WTC11 (cell line): ENCODE data around the gene RPS6KC1. TPM values are rescaled to one million over a fixed set of nuclear protein-coding genes. Genes with fewer than 3 reads are reported as not detected.

Experiments
- ATAC-seq: fragments of 200-7000 bp; cut with Tn5 transposase; 2 replicates; pipeline ENCODE4 v1.10.0; 2021; ENCODE audit warnings: mild to moderate bottlenecking, moderate library complexity
- CTCF ChIA-PET: fragments of 300-600 bp; sonication (Branson Sonifier 250); formaldehyde crosslinking; loops from one replicate; lab custom pipeline; 2021; ENCODE audit warnings: antibody characterized with exemption; lab: Charles Lee
- POLR2A ChIA-PET: fragments of 350-600 bp; sonication (Branson Sonifier 250); formaldehyde crosslinking; loops from one replicate; lab custom pipeline; 2021; ENCODE audit warnings: antibody characterized with exemption; lab: Charles Lee
- DNase-seq: peaks from one replicate; pipeline ENCODE4 v3.0.0; 2021; ENCODE audit warnings: low spot score
- H3K27ac Mint-ChIP-seq: 2 replicates; pipeline ENCODE4 v1.8.0; 2021; ENCODE audit warnings: mixed read lengths
- H3K27me3 Mint-ChIP-seq: 2 replicates; pipeline ENCODE4 v1.8.0; 2021; ENCODE audit warnings: low read depth, mild to moderate bottlenecking, moderate library complexity, mixed read lengths
- H3K36me3 Mint-ChIP-seq: 2 replicates; pipeline ENCODE4 v1.8.0; 2021; ENCODE audit warnings: mixed read lengths
- H3K4me1 Mint-ChIP-seq: 2 replicates; pipeline ENCODE4 v1.8.0; 2022; ENCODE audit warnings: mixed read lengths
- H3K4me3 Mint-ChIP-seq: 2 replicates; pipeline ENCODE4 v1.8.0; 2021; ENCODE audit warnings: mild to moderate bottlenecking, moderate library complexity, mixed read lengths
- H3K9me3 Mint-ChIP-seq: 2 replicates; pipeline ENCODE4 v1.8.0; 2021; ENCODE audit warnings: mixed read lengths
- ATF1 ChIP-seq: sonication (generic); formaldehyde crosslinking; IDR thresholded peaks from 2 replicates; pipeline ENCODE4 v1.8.1; 2023; ENCODE audit warnings: mild to moderate bottlenecking, moderate library complexity, missing genetic modification reagents
- GABPB1 ChIP-seq: sonication (generic); formaldehyde crosslinking; IDR thresholded peaks from 2 replicates; pipeline ENCODE4 v1.8.1; 2023; ENCODE audit warnings: mild to moderate bottlenecking, missing genetic modification reagents
- GTF2I ChIP-seq: fragments of 250-450 bp; sonication (Bioruptor Pico); conservative IDR thresholded peaks from 2 replicates; pipeline ENCODE4 v1.4.0; 2021; ENCODE audit warnings: mild to moderate bottlenecking
- HMGA2 ChIP-seq: fragments of 250-450 bp; sonication (Bioruptor Pico); IDR thresholded peaks from 2 replicates; pipeline ENCODE4 v1.4.0; 2021; ENCODE audit warnings: mild to moderate bottlenecking, moderate library complexity
- IRF2 ChIP-seq: sonication (generic); formaldehyde crosslinking; IDR thresholded peaks from 2 replicates; pipeline ENCODE4 v1.8.0; 2022; ENCODE audit warnings: low read depth, missing genetic modification reagents, borderline replicate concordance
- NR1H2 ChIP-seq: sonication (generic); formaldehyde crosslinking; IDR thresholded peaks from 2 replicates; pipeline ENCODE4 v1.9.0; 2021; ENCODE audit warnings: mild to moderate bottlenecking, moderate library complexity, missing genetic modification reagents
- PRRX2 ChIP-seq: fragments of 250-450 bp; sonication (Bioruptor Pico); IDR thresholded peaks from 2 replicates; pipeline ENCODE4 v1.8.0; 2021; ENCODE audit warnings: mild to moderate bottlenecking
- SMAD3 ChIP-seq: sonication (generic); formaldehyde crosslinking; IDR thresholded peaks from 2 replicates; pipeline ENCODE4 v1.8.0; 2022; ENCODE audit warnings: missing genetic modification reagents, mild to moderate bottlenecking, borderline replicate concordance
- SOX15 ChIP-seq: fragments of 250-450 bp; sonication (Bioruptor Pico); IDR thresholded peaks from 2 replicates; pipeline ENCODE4 v1.9.0; 2021; ENCODE audit warnings: mild to moderate bottlenecking
- TP53 ChIP-seq: sonication (generic); formaldehyde crosslinking; IDR thresholded peaks from 2 replicates; pipeline ENCODE4 v1.8.1; 2023; ENCODE audit warnings: mild to moderate bottlenecking, missing genetic modification reagents
- ZNF121 ChIP-seq: sonication (generic); formaldehyde crosslinking; IDR thresholded peaks from 2 replicates; pipeline ENCODE4 v1.8.0; 2023; ENCODE audit warnings: missing genetic modification reagents
- ZNF232 ChIP-seq: sonication (generic); formaldehyde crosslinking; IDR thresholded peaks from 2 replicates; pipeline ENCODE4 v1.8.0; 2022; ENCODE audit warnings: mild to moderate bottlenecking, missing genetic modification reagents
- ZNF263 ChIP-seq: sonication (generic); formaldehyde crosslinking; IDR thresholded peaks from 2 replicates; pipeline ENCODE4 v1.8.1; 2022; ENCODE audit warnings: low read depth, mild to moderate bottlenecking, moderate library complexity, missing genetic modification reagents
- ZNF317 ChIP-seq: sonication (generic); formaldehyde crosslinking; IDR thresholded peaks from 2 replicates; pipeline ENCODE4 v1.8.1; 2023; ENCODE audit warnings: low read depth, mild to moderate bottlenecking, moderate library complexity, missing genetic modification reagents, borderline replicate concordance
- ZNF423 ChIP-seq: fragments of 250-450 bp; sonication (Bioruptor Pico); IDR thresholded peaks from 2 replicates; pipeline ENCODE4 v2.1.2; 2022; ENCODE audit warnings: mild to moderate bottlenecking, moderate library complexity
- ZNF671 ChIP-seq: fragments of 250-450 bp; sonication (Bioruptor Pico); IDR thresholded peaks from 2 replicates; pipeline ENCODE4 v1.8.0; 2021; ENCODE audit warnings: mild to moderate bottlenecking
- total RNA-seq: library from RNA; stranded (reverse); gene quantifications from 3 replicates; pipeline ENCODE4 v1.2.3, GENCODE V29; 2021
- TF ChIP-seq, protein P1 (sequence below): fragments of 250-450 bp; sonication (Bioruptor Pico); IDR thresholded peaks from 2 replicates; pipeline ENCODE4 v1.9.0; 2021; ENCODE audit warnings: mild to moderate bottlenecking, borderline replicate concordance
- TF ChIP-seq, protein P2 (sequence below): sonication (generic); formaldehyde crosslinking; IDR thresholded peaks from 2 replicates; pipeline ENCODE4 v1.8.1; 2022; ENCODE audit warnings: missing genetic modification reagents, borderline replicate concordance
- TF ChIP-seq, protein P3 (sequence below): sonication (generic); formaldehyde crosslinking; IDR thresholded peaks from 2 replicates; pipeline ENCODE4 v1.8.1; 2023; ENCODE audit warnings: mild to moderate bottlenecking, moderate library complexity, missing genetic modification reagents
- TF ChIP-seq, protein P4 (sequence below): sonication (generic); formaldehyde crosslinking; IDR thresholded peaks from 2 replicates; pipeline ENCODE4 v1.8.1; 2023; ENCODE audit warnings: mild to moderate bottlenecking, missing genetic modification reagents

RPS6KC1 gene
- total RNA-seq, 1 experiment from 2014 or later, result 17.4 TPM

DNA sequence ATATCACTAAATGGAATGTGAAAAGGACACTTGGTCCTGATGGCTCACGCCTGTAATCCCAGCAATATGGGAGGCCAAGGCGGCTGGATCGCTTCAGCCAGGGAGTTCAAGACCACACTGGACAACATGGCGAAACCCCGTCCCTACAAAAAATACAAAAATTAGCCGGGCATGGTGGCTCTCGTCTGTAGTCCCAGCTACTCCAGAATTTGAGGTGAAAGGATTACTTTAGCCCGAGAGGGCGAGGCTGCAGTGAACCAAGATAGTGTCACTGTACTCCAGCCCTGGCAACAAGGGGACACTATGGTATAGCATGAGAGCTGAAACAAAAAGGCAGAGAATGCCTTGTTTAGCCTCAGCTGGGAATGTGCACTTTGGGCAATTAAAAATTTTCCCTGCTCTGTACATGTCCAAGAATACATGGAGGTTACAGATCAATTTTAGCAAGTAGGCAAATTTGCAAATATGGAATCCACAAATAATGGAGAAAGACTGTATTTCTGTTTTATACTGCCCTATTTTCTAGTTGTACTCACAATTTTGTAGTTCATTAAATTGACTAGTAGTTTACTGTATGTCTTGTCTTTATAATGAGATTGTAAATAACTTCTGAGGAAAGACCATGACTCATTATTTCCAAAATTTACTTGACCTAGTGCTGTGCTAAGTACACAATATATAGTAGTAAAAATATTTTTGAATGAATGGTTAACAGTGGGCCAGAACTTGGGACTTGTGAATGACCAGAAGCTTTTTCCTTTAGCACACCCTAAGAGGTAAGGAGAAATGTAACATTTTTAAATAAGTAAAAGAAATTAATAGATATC, 33.4 kb upstream of the RPS6KC1 start (continued):
- TF ChIP-seq, protein P1, sequence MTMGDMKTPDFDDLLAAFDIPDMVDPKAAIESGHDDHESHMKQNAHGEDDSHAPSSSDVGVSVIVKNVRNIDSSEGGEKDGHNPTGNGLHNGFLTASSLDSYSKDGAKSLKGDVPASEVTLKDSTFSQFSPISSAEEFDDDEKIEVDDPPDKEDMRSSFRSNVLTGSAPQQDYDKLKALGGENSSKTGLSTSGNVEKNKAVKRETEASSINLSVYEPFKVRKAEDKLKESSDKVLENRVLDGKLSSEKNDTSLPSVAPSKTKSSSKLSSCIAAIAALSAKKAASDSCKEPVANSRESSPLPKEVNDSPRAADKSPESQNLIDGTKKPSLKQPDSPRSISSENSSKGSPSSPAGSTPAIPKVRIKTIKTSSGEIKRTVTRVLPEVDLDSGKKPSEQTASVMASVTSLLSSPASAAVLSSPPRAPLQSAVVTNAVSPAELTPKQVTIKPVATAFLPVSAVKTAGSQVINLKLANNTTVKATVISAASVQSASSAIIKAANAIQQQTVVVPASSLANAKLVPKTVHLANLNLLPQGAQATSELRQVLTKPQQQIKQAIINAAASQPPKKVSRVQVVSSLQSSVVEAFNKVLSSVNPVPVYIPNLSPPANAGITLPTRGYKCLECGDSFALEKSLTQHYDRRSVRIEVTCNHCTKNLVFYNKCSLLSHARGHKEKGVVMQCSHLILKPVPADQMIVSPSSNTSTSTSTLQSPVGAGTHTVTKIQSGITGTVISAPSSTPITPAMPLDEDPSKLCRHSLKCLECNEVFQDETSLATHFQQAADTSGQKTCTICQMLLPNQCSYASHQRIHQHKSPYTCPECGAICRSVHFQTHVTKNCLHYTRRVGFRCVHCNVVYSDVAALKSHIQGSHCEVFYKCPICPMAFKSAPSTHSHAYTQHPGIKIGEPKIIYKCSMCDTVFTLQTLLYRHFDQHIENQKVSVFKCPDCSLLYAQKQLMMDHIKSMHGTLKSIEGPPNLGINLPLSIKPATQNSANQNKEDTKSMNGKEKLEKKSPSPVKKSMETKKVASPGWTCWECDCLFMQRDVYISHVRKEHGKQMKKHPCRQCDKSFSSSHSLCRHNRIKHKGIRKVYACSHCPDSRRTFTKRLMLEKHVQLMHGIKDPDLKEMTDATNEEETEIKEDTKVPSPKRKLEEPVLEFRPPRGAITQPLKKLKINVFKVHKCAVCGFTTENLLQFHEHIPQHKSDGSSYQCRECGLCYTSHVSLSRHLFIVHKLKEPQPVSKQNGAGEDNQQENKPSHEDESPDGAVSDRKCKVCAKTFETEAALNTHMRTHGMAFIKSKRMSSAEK (CRISPR knock-in tag), result no peak

DNA sequence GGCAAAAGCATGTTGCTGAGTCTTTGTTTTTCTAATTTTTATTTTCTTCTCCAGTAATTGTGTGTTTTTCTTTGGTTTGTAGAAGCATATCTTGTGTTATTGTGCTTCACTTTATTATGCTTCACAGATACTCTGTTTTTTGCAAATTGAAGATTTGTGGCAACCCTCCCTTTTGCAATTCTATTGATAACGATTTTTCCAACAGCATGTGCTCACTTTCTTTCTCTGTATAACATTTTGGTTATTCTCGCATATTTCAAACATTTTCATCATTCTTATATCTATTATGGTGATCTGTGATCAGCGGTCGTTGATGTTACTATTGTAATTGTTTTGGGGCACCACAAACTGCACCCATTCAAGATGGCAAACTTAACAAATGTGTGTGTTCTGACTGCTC, 31.6 kb upstream of the RPS6KC1 start:
- Mint-ChIP-seq H3K36me3 (no peaks in the 10 kb centered on the region), H3K9me3 (peaks cover 13% of the 10 kb centered on the region), H3K27ac (no peak overlapping the region), H3K4me3 (no peak overlapping the region), H3K27me3 (peaks cover 14% of the 10 kb centered on the region; the same call in 1 of the 2 replicates), H3K4me1 (peaks cover 4% of the 10 kb centered on the region; the same call in 1 of the 2 replicates)
- ATAC-seq, result no peak
- CTCF ChIA-PET, result no interaction called here
- TF ChIP-seq ZNF671 (CRISPR knock-in tag) (no peak), ZNF263 (no peak), PRRX2 (no peak), NR1H2 (CRISPR knock-in tag) (no peak), HMGA2 (no peak), SOX15 (CRISPR knock-in tag) (no peak), ATF1 (CRISPR knock-in tag) (no peak), ZNF423 (no peak), ZNF232 (CRISPR knock-in tag) (no peak)
- TF ChIP-seq, protein P2, sequence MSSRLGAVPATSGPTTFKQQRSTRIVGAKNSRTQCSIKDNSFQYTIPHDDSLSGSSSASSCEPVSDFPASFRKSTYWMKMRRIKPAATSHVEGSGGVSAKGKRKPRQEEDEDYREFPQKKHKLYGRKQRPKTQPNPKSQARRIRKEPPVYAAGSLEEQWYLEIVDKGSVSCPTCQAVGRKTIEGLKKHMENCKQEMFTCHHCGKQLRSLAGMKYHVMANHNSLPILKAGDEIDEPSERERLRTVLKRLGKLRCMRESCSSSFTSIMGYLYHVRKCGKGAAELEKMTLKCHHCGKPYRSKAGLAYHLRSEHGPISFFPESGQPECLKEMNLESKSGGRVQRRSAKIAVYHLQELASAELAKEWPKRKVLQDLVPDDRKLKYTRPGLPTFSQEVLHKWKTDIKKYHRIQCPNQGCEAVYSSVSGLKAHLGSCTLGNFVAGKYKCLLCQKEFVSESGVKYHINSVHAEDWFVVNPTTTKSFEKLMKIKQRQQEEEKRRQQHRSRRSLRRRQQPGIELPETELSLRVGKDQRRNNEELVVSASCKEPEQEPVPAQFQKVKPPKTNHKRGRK (CRISPR knock-in tag), result no peak
- TF ChIP-seq, protein P3, sequence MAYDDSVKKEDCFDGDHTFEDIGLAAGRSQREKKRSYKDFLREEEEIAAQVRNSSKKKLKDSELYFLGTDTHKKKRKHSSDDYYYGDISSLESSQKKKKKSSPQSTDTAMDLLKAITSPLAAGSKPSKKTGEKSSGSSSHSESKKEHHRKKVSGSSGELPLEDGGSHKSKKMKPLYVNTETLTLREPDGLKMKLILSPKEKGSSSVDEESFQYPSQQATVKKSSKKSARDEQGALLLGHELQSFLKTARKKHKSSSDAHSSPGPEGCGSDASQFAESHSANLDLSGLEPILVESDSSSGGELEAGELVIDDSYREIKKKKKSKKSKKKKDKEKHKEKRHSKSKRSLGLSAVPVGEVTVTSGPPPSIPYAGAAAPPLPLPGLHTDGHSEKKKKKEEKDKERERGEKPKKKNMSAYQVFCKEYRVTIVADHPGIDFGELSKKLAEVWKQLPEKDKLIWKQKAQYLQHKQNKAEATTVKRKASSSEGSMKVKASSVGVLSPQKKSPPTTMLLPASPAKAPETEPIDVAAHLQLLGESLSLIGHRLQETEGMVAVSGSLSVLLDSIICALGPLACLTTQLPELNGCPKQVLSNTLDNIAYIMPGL (CRISPR knock-in tag), result no peak
- no peak for DNase-seq
- POLR2A ChIA-PET, result no interaction called here

DNA sequence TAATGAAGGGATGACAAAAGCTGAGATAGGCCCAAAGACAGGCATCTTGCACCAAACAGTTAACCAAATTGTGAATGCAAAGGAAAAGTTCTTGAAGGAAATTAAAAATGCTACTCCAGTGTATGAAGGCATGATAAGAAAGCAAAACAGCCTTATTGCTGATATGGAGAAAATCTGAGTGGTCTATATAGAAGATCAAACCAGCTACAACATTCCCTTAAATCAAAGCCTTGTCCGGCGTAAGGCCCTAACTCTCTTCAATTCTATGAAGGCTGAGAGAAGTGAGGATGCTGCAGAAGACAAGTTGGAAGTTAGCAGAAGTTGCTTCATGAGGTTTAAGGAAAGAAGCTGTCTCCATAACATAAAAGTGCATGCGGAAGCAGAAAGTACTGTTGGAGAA, 31.0 kb upstream of the RPS6KC1 start:
- POLR2A ChIA-PET, result no interaction called here
- H3K9me3 Mint-ChIP-seq, result peaks cover 16% of the 10 kb centered on the region
- no peak overlapping the region for H3K4me3 Mint-ChIP-seq
- CTCF ChIA-PET, result interaction anchor here (0.6 kb wide), 1 partner anchor 20 kb away, joined by 6 read pairs; no protein-coding TSS in a partner anchor
- H3K27ac Mint-ChIP-seq, result no peak overlapping the region
- no peaks in the 10 kb centered on the region for H3K4me1 Mint-ChIP-seq
- peaks cover 3% of the 10 kb centered on the region for H3K36me3 Mint-ChIP-seq
- ATAC-seq, result no peak
- H3K27me3 Mint-ChIP-seq, result peaks cover 14% of the 10 kb centered on the region
- DNase-seq, result no peak
- TF ChIP-seq, protein P4, sequence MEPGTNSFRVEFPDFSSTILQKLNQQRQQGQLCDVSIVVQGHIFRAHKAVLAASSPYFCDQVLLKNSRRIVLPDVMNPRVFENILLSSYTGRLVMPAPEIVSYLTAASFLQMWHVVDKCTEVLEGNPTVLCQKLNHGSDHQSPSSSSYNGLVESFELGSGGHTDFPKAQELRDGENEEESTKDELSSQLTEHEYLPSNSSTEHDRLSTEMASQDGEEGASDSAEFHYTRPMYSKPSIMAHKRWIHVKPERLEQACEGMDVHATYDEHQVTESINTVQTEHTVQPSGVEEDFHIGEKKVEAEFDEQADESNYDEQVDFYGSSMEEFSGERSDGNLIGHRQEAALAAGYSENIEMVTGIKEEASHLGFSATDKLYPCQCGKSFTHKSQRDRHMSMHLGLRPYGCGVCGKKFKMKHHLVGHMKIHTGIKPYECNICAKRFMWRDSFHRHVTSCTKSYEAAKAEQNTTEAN (CRISPR knock-in tag), result no peak
- TF ChIP-seq GTF2I (CRISPR knock-in tag), result no peak
- no peak for TF ChIP-seq SMAD3 (CRISPR knock-in tag)
- TF ChIP-seq SOX15 (CRISPR knock-in tag), result no peak
- no peak for TF ChIP-seq IRF2 (CRISPR knock-in tag)
- TF ChIP-seq ZNF423, result no peak
- TF ChIP-seq TP53 (CRISPR knock-in tag), result no peak
- TF ChIP-seq, protein P1 (CRISPR knock-in tag), result no peak
- no peak for TF ChIP-seq ZNF317 (CRISPR knock-in tag)
- no peak for TF ChIP-seq ZNF671 (CRISPR knock-in tag)
- no peak for TF ChIP-seq GABPB1 (CRISPR knock-in tag)
- no peak for TF ChIP-seq ZNF121
